HEK293T (cell line): ENCODE data around the gene TIAL1.

Experiments
- BHLHE40 ChIP-seq: fragments of 450-650 bp; IDR thresholded peaks from 2 replicates; pipeline ENCODE4 v1.6.1; 2016; ENCODE audit warnings: mild to moderate bottlenecking, moderate library complexity, borderline replicate concordance
- ELF4 ChIP-seq: fragments of 450-650 bp; IDR thresholded peaks from 2 replicates; pipeline ENCODE4 v1.6.1; 2017; ENCODE audit warnings: antibody characterized with exemption
- FOXA1 ChIP-seq: fragments of 450-650 bp; IDR thresholded peaks from 2 replicates; pipeline ENCODE4 v1.6.1; 2016; ENCODE audit warnings: mild to moderate bottlenecking
- LEF1 ChIP-seq: fragments of 450-650 bp; IDR thresholded peaks from 2 replicates; pipeline ENCODE4 v1.6.1; 2017; ENCODE audit warnings: mild to moderate bottlenecking, borderline replicate concordance
- SP1 ChIP-seq: fragments of 450-650 bp; IDR thresholded peaks from 2 replicates; pipeline ENCODE4 v1.6.1; 2017
- TARDBP ChIP-seq: fragments of 450-650 bp; IDR thresholded peaks from 2 replicates; pipeline ENCODE4 v1.6.1; 2016
- ZNF384 ChIP-seq: fragments of 450-650 bp; IDR thresholded peaks from 2 replicates; pipeline ENCODE4 v1.6.1; 2016
- TF ChIP-seq, protein P1 (sequence below): fragments of 450-650 bp; IDR thresholded peaks from 2 replicates; pipeline ENCODE4 v1.6.1; 2016

DNA sequence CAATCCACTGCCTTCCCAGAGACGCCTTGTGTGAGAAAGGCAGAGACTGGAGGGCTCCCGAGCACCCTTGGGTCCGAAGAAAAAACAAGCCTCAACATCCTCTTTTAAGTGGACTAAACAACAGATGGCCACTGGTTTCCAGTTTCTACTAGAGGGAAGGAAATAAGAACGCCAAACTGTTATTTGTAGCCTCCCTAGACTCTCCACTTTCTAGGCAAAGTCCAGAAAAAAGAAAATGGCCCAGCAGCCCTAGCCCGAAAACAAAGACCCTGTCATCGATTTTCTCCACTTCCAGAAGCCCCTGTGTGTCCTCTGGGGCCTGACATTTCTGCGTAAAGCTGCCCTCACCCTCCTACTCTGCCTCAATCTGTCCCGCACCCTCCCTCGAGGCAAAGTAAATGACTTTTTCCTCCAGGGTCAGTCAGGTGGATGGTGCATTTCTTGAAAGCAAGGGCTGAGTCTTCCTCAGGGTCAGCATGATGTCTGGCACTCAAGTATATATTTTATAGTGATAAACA, 60.2 kb downstream of the TIAL1 start:
- TF ChIP-seq SP1 (no peak), BHLHE40 (no peak), FOXA1 (no peak), TARDBP (no peak), ELF4 (no peak), LEF1 (no peak), ZNF384 (no peak)
- TF ChIP-seq, protein P1, sequence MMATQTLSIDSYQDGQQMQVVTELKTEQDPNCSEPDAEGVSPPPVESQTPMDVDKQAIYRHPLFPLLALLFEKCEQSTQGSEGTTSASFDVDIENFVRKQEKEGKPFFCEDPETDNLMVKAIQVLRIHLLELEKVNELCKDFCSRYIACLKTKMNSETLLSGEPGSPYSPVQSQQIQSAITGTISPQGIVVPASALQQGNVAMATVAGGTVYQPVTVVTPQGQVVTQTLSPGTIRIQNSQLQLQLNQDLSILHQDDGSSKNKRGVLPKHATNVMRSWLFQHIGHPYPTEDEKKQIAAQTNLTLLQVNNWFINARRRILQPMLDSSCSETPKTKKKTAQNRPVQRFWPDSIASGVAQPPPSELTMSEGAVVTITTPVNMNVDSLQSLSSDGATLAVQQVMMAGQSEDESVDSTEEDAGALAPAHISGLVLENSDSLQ, result no peak
